ENCODE measurements around the gene EPHA2. TPM values are rescaled to one million over a fixed set of nuclear protein-coding genes. Genes with fewer than 3 reads are reported as not detected.
A peak's percentile ranks its signal among the peaks of the same experiment; 100 is the strongest.

EPHA2 gene
- total RNA-seq, 1 donor: 21.0 TPM

DNA sequence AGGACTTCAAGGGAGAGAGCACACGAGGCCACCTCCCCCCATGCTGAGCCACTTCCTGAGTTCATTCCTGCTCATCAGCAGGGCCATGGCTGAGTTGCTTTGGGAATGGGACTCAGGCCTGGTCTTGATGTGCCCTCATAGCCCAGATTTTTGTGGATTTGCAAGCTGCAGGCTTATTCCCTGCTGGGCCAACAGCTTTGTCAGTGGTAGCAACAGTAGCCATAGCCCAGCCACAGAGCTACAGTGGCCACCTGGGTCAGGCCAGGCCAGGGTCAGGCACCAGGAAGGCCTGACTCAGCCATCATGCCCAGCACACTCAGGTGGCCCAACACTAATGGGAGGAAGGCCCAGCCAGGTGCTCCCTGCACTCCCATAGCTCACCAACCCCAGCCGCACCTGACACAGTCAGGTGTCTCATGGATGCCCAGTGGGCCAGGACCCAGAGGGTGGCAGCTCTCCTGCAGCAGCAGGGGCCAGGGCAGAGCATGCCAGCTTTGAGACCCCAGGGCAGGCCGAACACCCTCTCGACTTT lies 33.5 kb downstream of the EPHA2 start:
- H3K4me1 ChIP-seq (ENCODE audit: insufficient read depth, low read length): peaks cover 43% of the 10 kb centered on the region
- peaks cover 36% of the 10 kb centered on the region for H3K36me3 ChIP-seq (ENCODE audit: insufficient read depth, low read length)
- H4K20me1 ChIP-seq (ENCODE audit: insufficient read depth, low read length): peaks cover 21% of the 10 kb centered on the region
- H3K79me2 ChIP-seq (ENCODE audit: insufficient read depth, low read length): peaks cover 2% of the 10 kb centered on the region
- TF ChIP-seq, protein P1, sequence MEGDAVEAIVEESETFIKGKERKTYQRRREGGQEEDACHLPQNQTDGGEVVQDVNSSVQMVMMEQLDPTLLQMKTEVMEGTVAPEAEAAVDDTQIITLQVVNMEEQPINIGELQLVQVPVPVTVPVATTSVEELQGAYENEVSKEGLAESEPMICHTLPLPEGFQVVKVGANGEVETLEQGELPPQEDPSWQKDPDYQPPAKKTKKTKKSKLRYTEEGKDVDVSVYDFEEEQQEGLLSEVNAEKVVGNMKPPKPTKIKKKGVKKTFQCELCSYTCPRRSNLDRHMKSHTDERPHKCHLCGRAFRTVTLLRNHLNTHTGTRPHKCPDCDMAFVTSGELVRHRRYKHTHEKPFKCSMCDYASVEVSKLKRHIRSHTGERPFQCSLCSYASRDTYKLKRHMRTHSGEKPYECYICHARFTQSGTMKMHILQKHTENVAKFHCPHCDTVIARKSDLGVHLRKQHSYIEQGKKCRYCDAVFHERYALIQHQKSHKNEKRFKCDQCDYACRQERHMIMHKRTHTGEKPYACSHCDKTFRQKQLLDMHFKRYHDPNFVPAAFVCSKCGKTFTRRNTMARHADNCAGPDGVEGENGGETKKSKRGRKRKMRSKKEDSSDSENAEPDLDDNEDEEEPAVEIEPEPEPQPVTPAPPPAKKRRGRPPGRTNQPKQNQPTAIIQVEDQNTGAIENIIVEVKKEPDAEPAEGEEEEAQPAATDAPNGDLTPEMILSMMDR (IDR thresholded peaks at IDR 0.05; ENCODE audit: extremely low read depth, low read depth, low read length): no peak
- no peaks in the 10 kb centered on the region for H3K27me3 ChIP-seq (ENCODE audit: insufficient read depth, low read length)
- peak overlapping the region; percentile 63 for H3K4me2 ChIP-seq (ENCODE audit: insufficient read depth, low read length)
- no peaks in the 10 kb centered on the region for H3K9me3 ChIP-seq (ENCODE audit: low read depth, low read length)
- peak; percentile 95 for DNase-seq (ENCODE audit: insufficient read length, low spot score, missing footprints)
- H3K4me3 ChIP-seq (ENCODE audit: insufficient read depth, low read length): peak overlapping the region; percentile 33
- H2AFZ ChIP-seq (ENCODE audit: low read length): no peak overlapping the region
- H3K27ac ChIP-seq (ENCODE audit: low read depth, low read length): peak overlapping the region; percentile 90

DNA sequence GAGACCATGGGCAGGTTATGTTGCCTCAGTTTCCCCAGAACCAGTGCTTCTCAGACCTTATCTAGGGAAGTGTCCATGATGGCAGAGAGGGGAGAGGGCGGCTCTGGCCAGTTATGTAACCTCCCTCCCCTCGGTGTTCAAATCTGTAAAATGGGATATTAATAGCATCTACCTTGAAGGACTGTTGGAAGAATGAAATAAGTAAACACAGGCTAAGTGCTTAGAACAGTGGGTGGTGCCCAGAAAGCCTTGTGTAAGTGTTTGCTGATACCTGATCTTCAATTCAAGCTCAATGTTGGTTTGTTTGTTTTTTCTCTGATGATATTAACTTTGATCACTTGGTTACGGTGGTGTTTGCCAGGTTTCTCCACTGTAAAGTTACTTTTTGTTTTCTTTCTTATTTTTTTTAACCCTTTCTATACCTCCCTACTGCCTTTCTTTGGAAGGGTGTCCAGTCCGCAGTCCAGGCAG lies 34.9 kb downstream of the EPHA2 start:
- Histone ChIP-seq H3K36me3 (ENCODE audit: insufficient read depth, low read length) (peaks cover 22% of the 10 kb centered on the region), H3K27me3 (ENCODE audit: insufficient read depth, low read length) (no peaks in the 10 kb centered on the region), H3K79me2 (ENCODE audit: insufficient read depth, low read length) (no peaks in the 10 kb centered on the region), H2AFZ (ENCODE audit: low read length) (no peak overlapping the region), H3K4me3 (ENCODE audit: insufficient read depth, low read length) (no peak overlapping the region), H4K20me1 (ENCODE audit: insufficient read depth, low read length) (peaks cover 9% of the 10 kb centered on the region), H3K9me3 (ENCODE audit: low read depth, low read length) (no peaks in the 10 kb centered on the region), H3K27ac (ENCODE audit: low read depth, low read length) (no peak overlapping the region), H3K4me1 (ENCODE audit: insufficient read depth, low read length) (peaks cover 49% of the 10 kb centered on the region), H3K4me2 (ENCODE audit: insufficient read depth, low read length) (no peak overlapping the region)
- TF ChIP-seq, protein P1 (IDR thresholded peaks at IDR 0.05; ENCODE audit: extremely low read depth, low read depth, low read length): no peak
- DNase-seq (ENCODE audit: insufficient read length, low spot score, missing footprints): peak; percentile 55

DNA sequence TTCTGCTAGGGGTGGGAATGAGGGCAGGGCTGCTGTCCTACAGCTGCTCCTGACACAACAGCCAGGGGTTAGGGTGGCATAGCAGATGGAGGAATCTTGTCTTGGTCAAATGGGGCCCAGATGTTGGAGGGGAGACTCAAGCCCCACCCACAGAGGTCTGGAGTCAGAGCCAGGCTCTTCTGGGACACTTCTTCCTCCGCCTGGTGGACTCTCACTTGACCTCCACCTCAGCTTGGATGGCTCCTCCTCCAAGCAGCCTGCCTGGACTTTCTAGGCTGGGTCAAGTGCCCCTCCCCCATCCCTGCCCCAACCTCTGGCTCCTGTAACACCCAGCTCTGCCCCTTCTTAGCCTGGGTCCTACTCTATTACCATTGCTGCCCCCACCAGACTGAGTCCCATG lies 35.5 kb downstream of the EPHA2 start:
- Histone ChIP-seq H3K79me2 (ENCODE audit: insufficient read depth, low read length) (no peaks in the 10 kb centered on the region), H3K36me3 (ENCODE audit: insufficient read depth, low read length) (peaks cover 16% of the 10 kb centered on the region), H4K20me1 (ENCODE audit: insufficient read depth, low read length) (peaks cover 7% of the 10 kb centered on the region), H3K27ac (ENCODE audit: low read depth, low read length) (no peak overlapping the region), H3K9me3 (ENCODE audit: low read depth, low read length) (no peaks in the 10 kb centered on the region), H3K4me2 (ENCODE audit: insufficient read depth, low read length) (no peak overlapping the region), H3K27me3 (ENCODE audit: insufficient read depth, low read length) (no peaks in the 10 kb centered on the region), H3K4me1 (ENCODE audit: insufficient read depth, low read length) (peaks cover 49% of the 10 kb centered on the region), H2AFZ (ENCODE audit: low read length) (no peak overlapping the region), H3K4me3 (ENCODE audit: insufficient read depth, low read length) (no peak overlapping the region)
- TF ChIP-seq, protein P1 (IDR thresholded peaks at IDR 0.05; ENCODE audit: extremely low read depth, low read depth, low read length): no peak
- DNase-seq (ENCODE audit: insufficient read length, low spot score, missing footprints): peak; percentile 30

DNA sequence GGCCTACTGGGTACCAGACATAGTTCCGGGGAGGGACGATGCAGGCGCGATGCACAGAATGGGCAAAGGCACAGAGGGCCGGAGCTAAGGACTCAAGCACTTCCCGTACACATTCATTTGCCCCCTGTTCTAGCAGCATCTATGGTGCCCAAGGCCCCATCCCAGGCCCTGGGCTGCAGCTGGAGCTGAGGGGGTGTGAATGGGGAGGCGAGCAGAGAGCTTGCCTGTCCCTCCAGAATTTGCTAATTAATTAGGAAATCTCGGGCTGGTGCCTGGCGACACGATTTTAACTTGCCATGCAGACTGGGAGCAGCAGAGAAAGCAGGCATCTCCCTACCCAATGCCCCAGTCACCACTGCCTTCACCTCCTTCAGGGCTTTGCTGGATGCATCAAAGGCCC lies 35.9 kb downstream of the EPHA2 start:
- no peak overlapping the region for H3K4me3 ChIP-seq (ENCODE audit: insufficient read depth, low read length)
- no peak overlapping the region for H3K27ac ChIP-seq (ENCODE audit: low read depth, low read length)
- H3K4me1 ChIP-seq (ENCODE audit: insufficient read depth, low read length): peaks cover 47% of the 10 kb centered on the region
- H4K20me1 ChIP-seq (ENCODE audit: insufficient read depth, low read length): peaks cover 7% of the 10 kb centered on the region
- H3K27me3 ChIP-seq (ENCODE audit: insufficient read depth, low read length): no peaks in the 10 kb centered on the region
- H3K9me3 ChIP-seq (ENCODE audit: low read depth, low read length): no peaks in the 10 kb centered on the region
- H3K79me2 ChIP-seq (ENCODE audit: insufficient read depth, low read length): no peaks in the 10 kb centered on the region
- H2AFZ ChIP-seq (ENCODE audit: low read length): no peak overlapping the region
- peaks cover 13% of the 10 kb centered on the region for H3K36me3 ChIP-seq (ENCODE audit: insufficient read depth, low read length)
- TF ChIP-seq, protein P1 (IDR thresholded peaks at IDR 0.05; ENCODE audit: extremely low read depth, low read depth, low read length): no peak
- peak; percentile 73 for DNase-seq (ENCODE audit: insufficient read length, low spot score, missing footprints)
- H3K4me2 ChIP-seq (ENCODE audit: insufficient read depth, low read length): no peak overlapping the region

All from osteoblast (primary cell).